ENCODE results near the gene CLEC11A.

DNA sequence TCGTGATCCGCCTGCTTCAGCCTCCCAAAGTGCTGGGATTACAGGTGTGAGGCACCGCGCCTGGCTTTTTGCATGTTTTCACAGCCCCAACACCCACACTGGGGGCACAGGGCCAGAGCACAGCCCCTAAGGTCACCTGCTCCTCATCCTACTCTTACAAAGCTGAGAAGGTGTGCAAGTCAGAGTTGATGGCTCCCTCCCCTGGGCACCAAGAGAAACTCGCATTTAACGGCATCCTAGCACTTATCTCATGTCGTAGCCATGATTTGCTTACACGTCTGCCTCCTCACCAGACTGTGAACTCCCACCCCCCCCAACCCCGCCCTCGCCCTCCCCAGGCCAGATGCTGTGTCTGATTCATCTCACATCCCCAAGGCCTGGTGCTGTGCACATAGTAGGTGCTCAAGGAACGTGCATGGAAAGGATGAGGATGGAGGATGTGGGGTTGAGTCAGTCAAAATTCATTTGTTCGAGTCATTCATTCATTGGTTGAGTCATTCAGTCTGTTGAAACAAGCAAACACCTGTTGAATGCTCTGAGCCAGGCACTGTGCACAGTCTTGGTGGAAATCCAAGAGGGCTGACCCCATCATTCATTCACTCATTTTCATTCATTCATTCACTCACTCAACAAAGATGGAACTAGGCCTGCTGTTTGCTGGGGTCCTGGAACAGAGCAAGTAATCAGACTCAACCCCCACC, 14.8 kb upstream of the CLEC11A start:
- TF ChIP-seq EZH2phosphoT487 (IDR thresholded peaks at IDR 0.05; ENCODE audit: insufficient read depth, low read depth) (no peak), EZH2 (IDR thresholded peaks at IDR 0.05; ENCODE audit: insufficient read depth, poor library complexity, severe bottlenecking) (no peak)

Measured in GM23248 (cell line).